Astrocyte of the cerebellum (primary cell): ENCODE measurements around the gene STAT6.

ENCODE experiments used
- DNase-seq: peaks from one replicate; pipeline ENCODE4 v3.0.0-alpha.2; 2011; ENCODE audit warnings: low read depth
- H3K4me3 ChIP-seq: 2 replicates; pipeline ENCODE4 v1.5.1; 2011; ENCODE audit warnings: mild to moderate bottlenecking, low read depth, low read length, moderate library complexity
- in situ Hi-C: cut with HindIII; loops from 2 replicates; pipeline ENCODE4 v1.10.0; 2017; ENCODE audit warnings: low sequenced_read_pairs
- TF ChIP-seq, protein P1 (sequence below): IDR thresholded peaks from 2 replicates; pipeline ENCODE4 v1.5.1; 2012; ENCODE audit warnings: low read length, low read depth, moderate library complexity, mild to moderate bottlenecking; ENCODE audit errors: missing control alignments

STAT6 gene

DNA sequence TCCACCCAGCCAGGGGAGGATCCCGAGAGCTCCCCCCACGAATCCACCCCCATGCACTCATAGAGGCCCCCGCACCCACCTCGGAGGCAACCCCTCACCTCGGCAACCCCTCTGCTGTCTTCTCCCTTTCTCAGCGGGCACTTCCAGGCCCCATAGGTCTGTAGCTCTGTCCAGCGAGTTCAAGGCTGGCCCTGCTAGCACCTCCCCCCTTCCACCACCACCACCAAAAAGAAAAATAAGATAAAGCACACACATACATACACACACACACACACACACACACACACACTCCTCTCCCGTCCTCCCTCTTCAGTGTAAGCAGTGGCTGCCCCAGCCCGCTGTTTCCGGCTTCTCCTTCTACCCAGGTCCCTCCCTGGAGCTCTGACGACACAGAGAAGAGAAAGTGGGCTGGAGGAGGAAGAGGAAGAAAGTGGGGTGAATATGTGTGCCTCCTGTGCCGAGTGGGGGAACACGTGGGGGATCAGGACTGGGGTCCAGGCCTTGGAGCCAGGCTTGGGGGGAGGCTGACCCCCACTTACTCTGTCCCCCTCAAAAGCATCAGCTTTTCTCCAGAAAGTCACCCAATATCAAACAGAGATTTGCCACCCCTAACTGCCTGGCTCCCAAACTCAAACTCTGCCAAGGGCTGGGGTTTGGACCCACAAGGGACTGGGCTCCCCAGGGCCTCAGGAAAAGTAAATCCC lies at the start of gene STAT6:
TSS of gene STAT6 (minus strand) at position 332 of the 704 bp plus-strand sequence. CDS start 3,084 bp downstream, outside the sequence.
- in situ Hi-C loops: no loop called here
- TF ChIP-seq, protein P1, sequence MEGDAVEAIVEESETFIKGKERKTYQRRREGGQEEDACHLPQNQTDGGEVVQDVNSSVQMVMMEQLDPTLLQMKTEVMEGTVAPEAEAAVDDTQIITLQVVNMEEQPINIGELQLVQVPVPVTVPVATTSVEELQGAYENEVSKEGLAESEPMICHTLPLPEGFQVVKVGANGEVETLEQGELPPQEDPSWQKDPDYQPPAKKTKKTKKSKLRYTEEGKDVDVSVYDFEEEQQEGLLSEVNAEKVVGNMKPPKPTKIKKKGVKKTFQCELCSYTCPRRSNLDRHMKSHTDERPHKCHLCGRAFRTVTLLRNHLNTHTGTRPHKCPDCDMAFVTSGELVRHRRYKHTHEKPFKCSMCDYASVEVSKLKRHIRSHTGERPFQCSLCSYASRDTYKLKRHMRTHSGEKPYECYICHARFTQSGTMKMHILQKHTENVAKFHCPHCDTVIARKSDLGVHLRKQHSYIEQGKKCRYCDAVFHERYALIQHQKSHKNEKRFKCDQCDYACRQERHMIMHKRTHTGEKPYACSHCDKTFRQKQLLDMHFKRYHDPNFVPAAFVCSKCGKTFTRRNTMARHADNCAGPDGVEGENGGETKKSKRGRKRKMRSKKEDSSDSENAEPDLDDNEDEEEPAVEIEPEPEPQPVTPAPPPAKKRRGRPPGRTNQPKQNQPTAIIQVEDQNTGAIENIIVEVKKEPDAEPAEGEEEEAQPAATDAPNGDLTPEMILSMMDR: no peak

GRCh38 chr12:57160741-57161140 lies 49.6 kb upstream of the STAT6 start:
- in situ Hi-C loops: no loop called here
- TF ChIP-seq, protein P1: no peak

More for the DNA sequence above, at the start of gene STAT6:
- peak within 1 kb of the TSS; percentile 31 for H3K4me3 ChIP-seq
- DNase-seq: no peak

DNA sequence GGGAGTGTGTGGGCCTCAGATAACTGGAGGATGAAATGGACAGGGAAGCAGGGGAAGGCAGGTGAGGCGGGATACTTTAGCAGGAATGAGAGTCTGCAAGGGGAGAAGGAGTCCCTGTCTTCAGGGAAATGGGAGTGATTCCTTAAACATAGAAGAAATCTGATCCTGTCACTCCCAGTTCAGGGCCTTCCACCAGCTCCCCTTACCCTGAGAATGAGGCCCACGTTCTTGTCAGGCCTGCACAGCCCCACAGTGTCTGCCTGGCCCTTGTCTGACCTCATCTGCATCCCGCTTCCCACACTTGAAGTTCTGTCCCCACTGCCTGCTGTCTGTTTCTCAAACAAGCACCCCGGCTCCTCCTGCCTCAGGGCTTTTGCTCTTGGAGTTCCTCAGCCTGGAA lies 48.9 kb upstream of the STAT6 start:
- in situ Hi-C loops: no loop called here
- H3K4me3 ChIP-seq: no peak overlapping the region
- TF ChIP-seq, protein P1: no peak

More at GRCh38 chr12:57160741-57161140, 49.6 kb upstream of the STAT6 start:
- no peak for DNase-seq
- H3K4me3 ChIP-seq: no peak overlapping the region

GRCh38 chr12:57159311-57159710 lies 48.1 kb upstream of the STAT6 start:
- TF ChIP-seq, protein P1: no peak
- in situ Hi-C loops: no loop called here
- no peak overlapping the region for H3K4me3 ChIP-seq
- DNase-seq: no peak

More for the DNA sequence above, 48.9 kb upstream of the STAT6 start:
- DNase-seq: no peak

- no peak overlapping the region for H3K4me3 ChIP-seq
- TF ChIP-seq, protein P1: no peak
- in situ Hi-C loops: no loop called here
- no peak for DNase-seq
Measured at GRCh38 chr12:57158665-57159064, 47.5 kb upstream of the STAT6 start.

DNA sequence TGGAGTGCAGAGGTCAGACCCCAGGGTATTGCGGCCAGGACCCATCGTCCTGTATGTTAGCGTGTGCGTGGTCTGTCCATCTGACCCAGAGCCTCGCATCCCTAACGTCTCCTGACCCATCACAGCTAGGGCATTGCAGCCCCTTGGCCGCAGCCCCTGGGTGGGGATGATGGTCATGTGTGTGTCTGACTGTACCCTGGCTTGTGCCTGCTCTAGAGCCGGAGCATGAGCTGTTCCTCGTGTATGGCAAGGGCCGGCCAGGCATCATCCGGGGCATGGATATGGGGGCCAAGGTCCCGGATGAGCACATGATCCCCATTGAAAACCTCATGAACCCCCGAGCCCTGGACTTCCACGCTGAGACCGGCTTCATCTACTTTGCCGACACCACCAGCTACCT lies 47.0 kb upstream of the STAT6 start:
- in situ Hi-C loops: no loop called here
- no peak overlapping the region for H3K4me3 ChIP-seq
- TF ChIP-seq, protein P1: no peak
- no peak for DNase-seq
